Measurements from ENCODE around the gene ASZ1. TPM values are rescaled to one million over a fixed set of nuclear protein-coding genes. Genes with fewer than 3 reads are reported as not detected.
"Not testable (repeated sequence)": the region's sequence is repeated elsewhere in the genome, so short reads cannot be mapped to it uniquely, and the experiment has no call there.

The ASZ1 gene
- total and polyA plus RNA-seq, 7 donors: not detected

- no peak for DNase-seq
- no peak overlapping the region for H3K27ac ChIP-seq
- intact Hi-C loops (cut with DNase I): no loop called here
- TF ChIP-seq EP300 (IDR thresholded peaks at IDR 0.05): no peak
- TF ChIP-seq CTCF (IDR thresholded peaks at IDR 0.05): no peak
- TF ChIP-seq POLR2A (IDR thresholded peaks at IDR 0.05): no peak
- no peak for TF ChIP-seq POLR2AphosphoS5 (IDR thresholded peaks at IDR 0.05)
- H3K4me1 ChIP-seq: peaks cover 0 to 14% (median 0%) of the 10 kb centered on the region in 4 donors
- WGBS, 2 donors: 94 to 96% methylated on average over 2 of the region's 2 CpGs
- H3K9me3 ChIP-seq: no peaks in the 10 kb centered on the region
- H3K27me3 ChIP-seq: no peaks in the 10 kb centered on the region
- no peak overlapping the region for H3K4me3 ChIP-seq
- no peaks in the 10 kb centered on the region for H3K36me3 ChIP-seq
These were observed 40.9 kb upstream of the ASZ1 start for GRCh38 chr7:117468174-117468573.

- H3K4me3 ChIP-seq; H3K4me1 ChIP-seq; DNase-seq; H3K9me3 ChIP-seq; H3K27me3 ChIP-seq; intact Hi-C loops (cut with DNase I); H3K27ac ChIP-seq; H3K36me3 ChIP-seq: not testable (repeated sequence)
- WGBS, 2 donors: 92 to 98% methylated on average over 4 of the region's 4 CpGs
These were observed 33.5 kb upstream of the ASZ1 start for GRCh38 chr7:117460815-117461214.

DNA sequence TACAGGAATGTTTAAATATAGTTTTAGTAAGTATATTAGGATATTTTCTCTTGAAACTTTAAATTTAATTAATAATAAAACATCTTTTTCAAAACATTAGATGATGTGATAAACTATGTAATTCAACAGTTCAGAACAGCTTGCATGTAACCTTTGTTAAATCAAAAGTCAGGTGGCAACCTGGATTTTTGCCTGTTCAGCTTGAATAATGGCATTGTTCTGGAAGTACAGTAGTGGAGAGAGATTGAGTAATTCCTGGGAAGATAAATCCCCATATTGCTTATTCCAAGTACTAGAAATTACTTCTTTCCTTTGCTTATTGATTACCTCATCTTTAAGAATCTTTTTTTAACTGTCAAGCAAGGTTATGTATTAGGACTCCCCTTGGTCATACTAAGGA lies 32.4 kb upstream of the ASZ1 start:
- TF ChIP-seq CTCF (IDR thresholded peaks at IDR 0.05) (no peak), POLR2A (IDR thresholded peaks at IDR 0.05) (no peak), POLR2AphosphoS5 (IDR thresholded peaks at IDR 0.05) (no peak), EP300 (IDR thresholded peaks at IDR 0.05) (no peak)
- Histone ChIP-seq H3K36me3 (no peaks in the 10 kb centered on the region), H3K9me3 (no peaks in the 10 kb centered on the region), H3K4me3 (no peak overlapping the region), H3K27me3 (no peaks in the 10 kb centered on the region), H3K4me1 (no peaks in the 10 kb centered on the region), H3K27ac (no peak overlapping the region)
- intact Hi-C loops (cut with DNase I): loop anchor here (10.0 kb wide), 1 partner anchor 255 kb away; no protein-coding TSS in a partner anchor
- no peak for DNase-seq

GRCh38 chr7:117458977-117459583 lies 31.8 kb upstream of the ASZ1 start:
- H3K4me3 ChIP-seq: no peak overlapping the region
- H3K27ac ChIP-seq: no peak overlapping the region
- intact Hi-C loops (cut with DNase I): loop anchor here (10.0 kb wide), 1 partner anchor 256 kb away; no protein-coding TSS in a partner anchor
- TF ChIP-seq EP300 (IDR thresholded peaks at IDR 0.05) (no peak), CTCF (IDR thresholded peaks at IDR 0.05) (peak in 2 of 4 experiments; percentile 26 to 59), POLR2A (IDR thresholded peaks at IDR 0.05) (no peak)
- H3K9me3 ChIP-seq: no peaks in the 10 kb centered on the region
- no peaks in the 10 kb centered on the region for H3K36me3 ChIP-seq
- H3K27me3 ChIP-seq: no peaks in the 10 kb centered on the region
- H3K4me1 ChIP-seq: no peaks in the 10 kb centered on the region
- DNase-seq: no peak
- WGBS, 2 donors: 32 to 38% methylated on average over 3 of the region's 3 CpGs

DNA sequence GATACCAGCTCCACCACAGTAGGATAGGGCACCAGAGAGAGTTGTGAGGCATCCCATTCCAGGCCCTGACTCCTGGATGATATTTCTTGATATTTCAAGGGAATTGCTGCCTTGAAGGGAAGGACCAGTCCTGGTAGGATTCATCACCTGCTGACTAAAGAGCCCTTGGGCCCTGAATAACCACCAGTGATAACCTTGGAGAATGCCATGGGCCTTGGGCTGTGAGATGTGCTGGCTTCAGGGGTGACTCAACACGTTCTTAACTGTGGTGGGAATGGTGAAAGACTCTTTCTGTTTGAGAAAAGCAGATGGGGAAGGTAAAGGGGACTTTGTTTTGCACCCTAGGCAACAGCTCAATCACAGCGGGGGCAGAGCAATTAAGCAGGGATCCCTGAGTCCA lies 21.4 kb upstream of the ASZ1 start:
- Histone ChIP-seq H3K4me3 (no peak overlapping the region), H3K4me1 (no peaks in the 10 kb centered on the region), H3K36me3 (no peaks in the 10 kb centered on the region), H3K27ac (no peak overlapping the region), H3K27me3 (no peaks in the 10 kb centered on the region), H3K9me3 (no peaks in the 10 kb centered on the region)
- TF ChIP-seq POLR2A (IDR thresholded peaks at IDR 0.05) (no peak), CTCF (IDR thresholded peaks at IDR 0.05) (no peak), POLR2AphosphoS5 (IDR thresholded peaks at IDR 0.05) (no peak), EP300 (IDR thresholded peaks at IDR 0.05) (no peak)
- DNase-seq: no peak
- 80 to 85% methylated on average over 2 of the region's 2 CpGs for WGBS, 2 donors
- intact Hi-C loops (cut with DNase I): no loop called here

Measured in sigmoid colon (tissue), 7 donors.